Measurements from ENCODE around the gene MIEN1.
"Not testable (repeated sequence)": the region's sequence is repeated elsewhere in the genome, so short reads cannot be mapped to it uniquely, and the experiment has no call there.

The MIEN1 gene

DNA sequence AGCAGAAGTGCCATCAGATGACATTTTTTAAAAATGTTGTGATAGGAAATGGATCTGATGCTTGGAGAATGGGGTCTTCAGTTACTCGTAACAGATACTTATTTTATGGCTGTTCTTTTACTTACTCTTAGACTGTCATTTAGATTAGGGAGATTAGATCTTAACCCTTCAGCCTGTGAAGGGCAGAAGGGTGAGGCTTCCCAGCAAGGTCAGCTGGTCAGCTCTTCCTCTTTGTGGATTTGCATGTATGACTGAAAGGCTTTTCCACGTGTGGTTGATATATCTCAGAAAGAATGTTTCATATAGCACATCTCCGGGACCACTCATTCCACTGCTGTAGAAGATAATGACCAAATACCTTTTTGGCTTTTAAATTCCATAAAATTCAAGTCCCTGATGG lies 34.8 kb upstream of the MIEN1 start:
- Histone ChIP-seq H3K27me3 (ENCODE audit: insufficient read depth, low read depth, severe bottlenecking) (no peaks in the 10 kb centered on the region), H3K27ac (no peak overlapping the region), H3K4me3 (ENCODE audit: low read depth, low read length) (no peak overlapping the region), H3K9me3 (ENCODE audit: severe bottlenecking) (peaks cover 3% of the 10 kb centered on the region), H3K36me3 (no peaks in the 10 kb centered on the region)
- TF ChIP-seq, protein P1, sequence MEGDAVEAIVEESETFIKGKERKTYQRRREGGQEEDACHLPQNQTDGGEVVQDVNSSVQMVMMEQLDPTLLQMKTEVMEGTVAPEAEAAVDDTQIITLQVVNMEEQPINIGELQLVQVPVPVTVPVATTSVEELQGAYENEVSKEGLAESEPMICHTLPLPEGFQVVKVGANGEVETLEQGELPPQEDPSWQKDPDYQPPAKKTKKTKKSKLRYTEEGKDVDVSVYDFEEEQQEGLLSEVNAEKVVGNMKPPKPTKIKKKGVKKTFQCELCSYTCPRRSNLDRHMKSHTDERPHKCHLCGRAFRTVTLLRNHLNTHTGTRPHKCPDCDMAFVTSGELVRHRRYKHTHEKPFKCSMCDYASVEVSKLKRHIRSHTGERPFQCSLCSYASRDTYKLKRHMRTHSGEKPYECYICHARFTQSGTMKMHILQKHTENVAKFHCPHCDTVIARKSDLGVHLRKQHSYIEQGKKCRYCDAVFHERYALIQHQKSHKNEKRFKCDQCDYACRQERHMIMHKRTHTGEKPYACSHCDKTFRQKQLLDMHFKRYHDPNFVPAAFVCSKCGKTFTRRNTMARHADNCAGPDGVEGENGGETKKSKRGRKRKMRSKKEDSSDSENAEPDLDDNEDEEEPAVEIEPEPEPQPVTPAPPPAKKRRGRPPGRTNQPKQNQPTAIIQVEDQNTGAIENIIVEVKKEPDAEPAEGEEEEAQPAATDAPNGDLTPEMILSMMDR (IDR thresholded peaks at IDR 0.05; ENCODE audit: low read depth, low read length), result no peak
- no peak for DNase-seq

DNA sequence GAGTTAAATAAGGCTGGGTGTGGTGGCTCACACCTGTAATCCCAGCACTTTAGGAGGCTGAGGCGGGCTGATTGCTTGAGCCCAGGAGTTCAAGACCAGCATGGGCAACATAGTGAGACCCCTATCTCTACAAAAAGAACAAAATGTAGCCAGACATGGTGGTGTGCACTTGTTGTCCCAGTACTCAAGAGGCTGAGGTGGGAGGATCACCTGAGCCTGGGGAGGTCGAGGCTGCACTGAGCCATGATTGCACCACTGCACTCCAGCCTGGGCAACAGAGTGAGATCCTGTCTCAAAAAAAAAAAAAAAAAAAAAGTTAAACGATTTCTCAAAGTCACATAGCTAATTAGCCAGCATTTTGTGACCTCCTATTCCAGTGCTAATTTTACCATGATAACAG lies 33.8 kb upstream of the MIEN1 start:
- not testable (repeated sequence) for H3K4me3 ChIP-seq (ENCODE audit: low read depth, low read length); DNase-seq; H3K27me3 ChIP-seq (ENCODE audit: insufficient read depth, low read depth, severe bottlenecking); H3K36me3 ChIP-seq; H3K27ac ChIP-seq; H3K9me3 ChIP-seq (ENCODE audit: severe bottlenecking)

DNA sequence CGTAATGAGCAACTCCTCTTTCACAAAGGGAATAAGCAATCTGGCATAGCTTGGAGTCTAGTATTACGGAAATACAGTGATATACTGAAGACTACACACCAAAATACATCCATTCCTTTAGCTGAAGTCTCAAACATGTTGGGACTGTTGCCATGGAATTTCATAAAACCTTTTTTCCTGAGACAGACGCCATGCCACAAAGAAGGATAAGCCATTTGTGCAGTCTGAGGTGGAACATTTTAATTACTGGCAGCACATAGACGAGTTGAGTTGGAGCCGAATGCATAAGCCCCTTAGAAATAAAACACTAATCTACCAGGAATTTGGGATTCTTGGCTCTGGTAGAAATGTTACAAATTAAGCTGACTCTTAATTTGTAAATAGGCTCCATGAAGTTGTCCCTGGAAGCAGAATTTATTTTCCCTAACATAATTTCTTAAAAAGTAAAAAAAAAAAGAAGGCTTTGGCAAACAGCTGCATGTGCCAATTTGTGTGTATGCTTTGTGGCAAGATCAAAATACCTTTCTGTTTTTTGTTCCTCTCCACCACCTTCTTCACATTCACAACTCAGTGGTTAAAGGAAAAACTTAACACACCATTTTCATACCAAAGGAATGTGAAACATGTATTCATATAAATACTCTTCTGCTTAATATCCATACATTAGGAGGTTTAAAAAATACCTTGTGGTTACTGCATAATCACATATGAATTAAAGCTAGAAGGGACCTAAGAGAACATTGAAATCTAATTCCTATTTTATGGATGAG lies 32.9 kb upstream of the MIEN1 start:
- Histone ChIP-seq H3K27ac (no peak overlapping the region), H3K27me3 (ENCODE audit: insufficient read depth, low read depth, severe bottlenecking) (no peaks in the 10 kb centered on the region)
- TF ChIP-seq, protein P1 (IDR thresholded peaks at IDR 0.05; ENCODE audit: low read depth, low read length), result no peak

DNA sequence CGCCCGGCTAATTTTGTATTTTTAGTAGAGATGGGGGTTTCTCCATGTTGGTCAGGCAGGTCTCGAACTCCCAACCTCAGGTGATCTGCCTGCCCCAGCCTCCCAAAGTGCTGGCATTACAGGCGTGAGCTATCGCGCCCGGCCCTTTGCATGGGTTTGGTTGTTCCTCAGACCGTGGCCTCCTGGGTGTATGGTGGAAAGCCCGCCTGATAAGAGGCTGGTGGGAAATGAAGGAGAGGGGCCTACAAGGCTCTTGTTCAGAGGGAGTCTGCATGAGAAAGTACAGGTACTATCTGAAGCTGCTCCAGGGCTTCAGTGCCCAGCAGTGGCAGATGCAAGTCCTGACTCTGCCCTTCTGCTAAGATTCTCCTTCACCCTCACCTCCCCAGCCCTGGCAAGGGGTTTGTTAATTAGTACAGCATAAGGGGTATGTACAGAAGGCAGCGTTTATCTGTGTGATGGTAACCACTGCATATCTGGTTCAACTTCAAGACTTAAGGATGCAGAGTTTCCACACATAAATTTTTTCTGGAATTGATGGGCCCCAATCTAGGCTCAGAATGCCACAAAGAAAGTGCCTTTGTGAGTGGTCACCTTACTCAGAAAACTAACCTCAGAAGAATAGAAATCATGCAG lies 31.6 kb upstream of the MIEN1 start:
- Histone ChIP-seq H3K27me3 (ENCODE audit: insufficient read depth, low read depth, severe bottlenecking) (no peaks in the 10 kb centered on the region), H3K36me3 (no peaks in the 10 kb centered on the region), H3K9me3 (ENCODE audit: severe bottlenecking) (peaks cover 3% of the 10 kb centered on the region), H3K4me3 (ENCODE audit: low read depth, low read length) (no peak overlapping the region), H3K27ac (no peak overlapping the region)
- DNase-seq, result no peak
- TF ChIP-seq, protein P1 (IDR thresholded peaks at IDR 0.05; ENCODE audit: low read depth, low read length), result no peak

More for the DNA sequence above, 32.9 kb upstream of the MIEN1 start:
- Histone ChIP-seq H3K9me3 (ENCODE audit: severe bottlenecking) (peaks cover 3% of the 10 kb centered on the region), H3K4me3 (ENCODE audit: low read depth, low read length) (no peak overlapping the region), H3K36me3 (no peaks in the 10 kb centered on the region)
- no peak for DNase-seq

DNA sequence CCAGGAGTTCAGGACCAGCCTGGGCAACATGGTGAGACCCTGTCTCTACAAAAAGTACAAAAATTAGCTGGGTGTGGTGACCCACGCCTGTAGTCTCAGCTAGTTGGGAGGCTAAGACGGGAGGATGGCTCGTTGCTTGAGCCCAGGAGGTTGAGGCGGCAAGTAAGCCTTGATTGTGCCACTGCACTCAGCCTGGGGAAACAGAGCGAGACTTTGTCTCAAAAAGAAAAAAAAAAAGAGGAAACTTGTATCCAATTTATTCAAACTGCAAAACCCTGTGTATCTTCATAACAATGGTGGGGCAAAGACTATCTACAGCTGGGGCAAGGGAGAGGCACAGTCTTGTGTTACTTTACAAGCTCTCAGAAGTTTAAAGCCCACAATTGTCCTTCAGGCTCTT lies 28.9 kb upstream of the MIEN1 start:
- Histone ChIP-seq H3K36me3 (no peaks in the 10 kb centered on the region), H3K27me3 (ENCODE audit: insufficient read depth, low read depth, severe bottlenecking) (no peaks in the 10 kb centered on the region), H3K27ac (no peak overlapping the region), H3K9me3 (ENCODE audit: severe bottlenecking) (no peaks in the 10 kb centered on the region), H3K4me3 (ENCODE audit: low read depth, low read length) (no peak overlapping the region)
- DNase-seq, result no peak
- TF ChIP-seq, protein P1 (IDR thresholded peaks at IDR 0.05; ENCODE audit: low read depth, low read length), result no peak

DNA sequence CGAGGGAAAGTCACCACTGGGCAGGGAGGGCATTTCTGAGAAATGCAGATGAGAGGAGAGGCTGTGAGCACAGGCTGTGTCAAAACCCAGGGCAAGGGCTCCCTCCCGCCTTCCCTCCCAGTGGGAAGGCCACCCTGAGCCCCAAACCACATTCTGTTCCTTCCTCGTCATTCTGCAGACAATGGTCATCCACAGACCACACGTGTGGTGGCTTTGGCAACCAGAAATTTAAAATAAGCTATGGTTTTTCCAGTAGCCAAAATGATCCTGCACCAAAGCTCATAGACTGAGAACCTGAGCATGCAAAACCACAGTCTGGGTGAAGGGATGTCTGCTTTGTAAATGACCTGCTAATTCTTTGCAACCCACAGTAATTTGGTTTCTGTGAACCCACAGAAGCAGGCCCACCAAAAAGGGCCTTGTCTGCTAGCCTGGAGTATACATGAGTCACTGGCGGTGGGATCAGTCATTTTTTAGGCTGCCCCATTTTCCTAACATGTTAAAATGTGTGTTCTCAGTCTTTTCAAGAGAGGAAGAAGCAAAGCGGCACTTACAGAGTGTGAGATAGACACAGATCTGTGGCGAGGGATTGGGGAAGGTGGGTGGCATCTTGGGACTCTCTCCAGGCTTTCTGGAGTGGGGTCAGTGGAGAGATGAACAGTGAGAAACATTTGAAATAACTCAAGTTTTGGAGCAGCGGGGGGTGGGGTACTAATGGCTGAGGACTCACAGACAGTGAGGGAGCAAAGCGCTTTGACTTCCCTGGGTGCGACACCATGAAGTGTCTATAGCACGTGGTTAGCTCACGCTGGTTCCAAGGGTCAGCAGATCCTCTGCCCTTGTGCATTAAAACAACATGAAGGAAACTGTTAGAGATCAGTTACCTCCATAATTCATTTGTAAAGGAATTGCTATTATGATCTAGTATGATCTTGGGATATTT lies 27.9 kb upstream of the MIEN1 start:
- no peak overlapping the region for H3K27ac ChIP-seq
- H3K36me3 ChIP-seq, result no peaks in the 10 kb centered on the region
- H3K4me3 ChIP-seq (ENCODE audit: low read depth, low read length), result no peak overlapping the region
- H3K9me3 ChIP-seq (ENCODE audit: severe bottlenecking), result no peaks in the 10 kb centered on the region
- DNase-seq, result no peak
- TF ChIP-seq, protein P1 (IDR thresholded peaks at IDR 0.05; ENCODE audit: low read depth, low read length), result no peak
- no peaks in the 10 kb centered on the region for H3K27me3 ChIP-seq (ENCODE audit: insufficient read depth, low read depth, severe bottlenecking)
